H9 (cell line): ENCODE results near the gene ANKRD55. TPM values are rescaled to one million over a fixed set of nuclear protein-coding genes. Genes with fewer than 3 reads are reported as not detected.

Experiments used
- DNase-seq: peaks from one replicate; pipeline ENCODE4 v3.0.0-alpha.2; 2017
- H2AFZ ChIP-seq: one replicate; pipeline ENCODE4 v1.6.1; 2013; ENCODE audit warnings: mild to moderate bottlenecking, low read length, control low read depth, moderate library complexity
- H2AK5ac ChIP-seq: 2 replicates; pipeline ENCODE4 v1.6.1; 2013; ENCODE audit warnings: low read length, control low read depth, mixed read lengths; ENCODE audit not compliant: insufficient read length
- H2BK120ac ChIP-seq: one replicate; pipeline ENCODE4 v1.6.1; 2013; ENCODE audit warnings: low read depth, mild to moderate bottlenecking, low read length, control low read depth, inconsistent platforms; ENCODE audit not compliant: poor library complexity, severe bottlenecking
- H2BK12ac ChIP-seq: 2 replicates; pipeline ENCODE4 v1.6.1; 2013; ENCODE audit warnings: low read length, control low read depth, mixed read lengths, low read depth; ENCODE audit not compliant: insufficient read length
- H2BK15ac ChIP-seq: 2 replicates; pipeline ENCODE4 v1.6.1; 2013; ENCODE audit warnings: low read depth, low read length, control low read depth
- H2BK20ac ChIP-seq: one replicate; pipeline ENCODE4 v1.6.1; 2013; ENCODE audit warnings: low read depth, mild to moderate bottlenecking, low read length, control low read depth, inconsistent platforms; ENCODE audit not compliant: poor library complexity, severe bottlenecking
- H2BK5ac ChIP-seq: 2 replicates; pipeline ENCODE4 v1.6.1; 2013; ENCODE audit warnings: low read length, control low read depth, mixed read lengths; ENCODE audit not compliant: insufficient read length
- H3K14ac ChIP-seq: 2 replicates; pipeline ENCODE4 v1.6.1; 2013; ENCODE audit warnings: low read length, control low read depth; ENCODE audit not compliant: insufficient read depth
- H3K18ac ChIP-seq: 2 replicates; pipeline ENCODE4 v1.6.1; 2013; ENCODE audit warnings: low read depth, mild to moderate bottlenecking, mixed read lengths, low read length, control low read depth; ENCODE audit not compliant: insufficient read length
- H3K23ac ChIP-seq: 2 replicates; pipeline ENCODE4 v1.6.1; 2013; ENCODE audit warnings: low read length, control low read depth, mixed read lengths, low read depth; ENCODE audit not compliant: insufficient read length
- H3K23me2 ChIP-seq: 2 replicates; pipeline ENCODE4 v1.6.1; 2013; ENCODE audit warnings: low read depth, mild to moderate bottlenecking, mixed read lengths, low read length, control low read depth; ENCODE audit not compliant: insufficient read length, poor library complexity, severe bottlenecking
- H3K27ac ChIP-seq: 2 replicates; pipeline ENCODE4 v1.5.1; 2013; ENCODE audit warnings: low read length, control low read depth, mixed read lengths, low read depth; ENCODE audit not compliant: insufficient read length
- H3K27me3 ChIP-seq: 2 replicates; pipeline ENCODE4 v1.6.1; 2013; ENCODE audit warnings: low read length, control low read depth, inconsistent platforms; ENCODE audit not compliant: insufficient read depth
- H3K4ac ChIP-seq: 2 replicates; pipeline ENCODE4 v1.6.1; 2013; ENCODE audit warnings: low read depth, mild to moderate bottlenecking, control low read depth, inconsistent platforms, low read length, moderate library complexity
- H3K4me1 ChIP-seq: 2 replicates; pipeline ENCODE4 v1.6.1; 2013; ENCODE audit warnings: low read length, control low read depth, inconsistent platforms; ENCODE audit not compliant: insufficient read depth
- H3K4me2 ChIP-seq: 2 replicates; pipeline ENCODE4 v1.6.1; 2013; ENCODE audit warnings: low read length, control low read depth, mixed read lengths; ENCODE audit not compliant: insufficient read length, insufficient read depth
- H3K56ac ChIP-seq: 2 replicates; pipeline ENCODE4 v1.6.1; 2013; ENCODE audit warnings: low read depth, mild to moderate bottlenecking, mixed read lengths, low read length, control low read depth; ENCODE audit not compliant: insufficient read length
- H3K79me1 ChIP-seq: 2 replicates; pipeline ENCODE4 v1.6.1; 2013; ENCODE audit warnings: low read depth, mild to moderate bottlenecking, moderate library complexity, low read length, control low read depth, inconsistent platforms; ENCODE audit not compliant: insufficient read depth, poor library complexity, severe bottlenecking
- H3K79me2 ChIP-seq: 2 replicates; pipeline ENCODE4 v1.6.1; 2013; ENCODE audit warnings: low read length, control low read depth, inconsistent platforms; ENCODE audit not compliant: insufficient read depth
- H3K9ac ChIP-seq: 2 replicates; pipeline ENCODE4 v1.6.1; 2013; ENCODE audit warnings: low read length, control low read depth, mixed read lengths; ENCODE audit not compliant: insufficient read length; ENCODE audit errors: extremely low read depth
- H3K9me3 ChIP-seq: one replicate; pipeline ENCODE4 v1.6.1; 2013; ENCODE audit warnings: low read depth, low read length, inconsistent platforms; ENCODE audit not compliant: control insufficient read depth
- H3T11ph ChIP-seq: one replicate; pipeline ENCODE4 v1.6.1; 2013; ENCODE audit warnings: mild to moderate bottlenecking, low read length, control low read depth, inconsistent platforms
- H4K20me1 ChIP-seq: one replicate; pipeline ENCODE4 v1.6.1; 2013; ENCODE audit not compliant: control insufficient read depth, insufficient read length, insufficient read depth
- H4K5ac ChIP-seq: 2 replicates; pipeline ENCODE4 v1.6.1; 2013; ENCODE audit warnings: low read depth, mild to moderate bottlenecking, mixed read lengths, low read length, control low read depth; ENCODE audit not compliant: insufficient read length
- H4K8ac ChIP-seq: replicated peaks from 2 replicates; pipeline ENCODE4 v1.6.1; 2013; ENCODE audit warnings: low read length, control low read depth, mixed read lengths, low read depth; ENCODE audit not compliant: insufficient read length
- H4K91ac ChIP-seq: 2 replicates; pipeline ENCODE4 v1.6.1; 2013; ENCODE audit warnings: low read depth, mild to moderate bottlenecking, moderate library complexity, mixed read lengths, low read length, control low read depth; ENCODE audit not compliant: insufficient read length
- H3K27ac Mint-ChIP-seq, 3 experiments: 2 replicates in 2 of 3; 3 replicates in 1 of 3; pipeline ENCODE4 v1.8.0; 2020 to 2021; ENCODE audit warnings: mixed read lengths in 3 of 3, mild to moderate bottlenecking in 1 of 3, moderate library complexity in 1 of 3
- H3K27me3 Mint-ChIP-seq: 2 replicates; pipeline ENCODE4 v1.8.0; 2021; ENCODE audit warnings: low read depth, mild to moderate bottlenecking, moderate library complexity, mixed read lengths
- H3K36me3 Mint-ChIP-seq, 3 experiments: 2 replicates in 2 of 3; 3 replicates in 1 of 3; pipeline ENCODE4 v1.8.0; 2020 to 2021; ENCODE audit warnings: low read depth in 3 of 3, mixed read lengths in 3 of 3; ENCODE audit not compliant: insufficient read depth in 1 of 3
- H3K4me1 Mint-ChIP-seq, 2 experiments: 2 replicates each; pipeline ENCODE4 v1.8.0; 2020; ENCODE audit warnings: mixed read lengths in 2 of 2
- H3K4me3 Mint-ChIP-seq, 2 experiments: 2 replicates in 1 of 2; 3 replicates in 1 of 2; pipeline ENCODE4 v1.8.0; 2020 to 2021; ENCODE audit warnings: mild to moderate bottlenecking in 2 of 2, mixed read lengths in 2 of 2, moderate library complexity in 1 of 2
- H3K9me3 Mint-ChIP-seq, 2 experiments: 2 replicates in 1 of 2; 3 replicates in 1 of 2; pipeline ENCODE4 v1.8.0; 2020; ENCODE audit warnings: mild to moderate bottlenecking in 2 of 2, mixed read lengths in 2 of 2, moderate library complexity in 1 of 2
- WGBS: extraction: QIAGEN DNeasy Blood & Tissue Kit; methylation state at CpG from one replicate; pipeline ENCODE4 v1.1.7; 2013; ENCODE audit warnings: missing lambda C conversion rate, low lambda C conversion rate, mixed read lengths; ENCODE audit not compliant: insufficient read length; ENCODE audit errors: extremely low coverage; 5-methylcytosine and 5-hydroxymethylcytosine counted together
- total RNA-seq: library from RNA; stranded (reverse); gene quantifications from 2 replicates; pipeline ENCODE4 v1.2.1, GENCODE V29; 2021
- TF ChIP-seq, protein P1 (sequence below): fragments of 200-600 bp; sonication (generic); conservative IDR thresholded peaks from 3 replicates; pipeline ENCODE4 v1.8.0; 2021; ENCODE audit warnings: antibody characterized with exemption, mild to moderate bottlenecking

The ANKRD55 gene
- total RNA-seq, 1 experiment from 2014 or later: not detected

DNA sequence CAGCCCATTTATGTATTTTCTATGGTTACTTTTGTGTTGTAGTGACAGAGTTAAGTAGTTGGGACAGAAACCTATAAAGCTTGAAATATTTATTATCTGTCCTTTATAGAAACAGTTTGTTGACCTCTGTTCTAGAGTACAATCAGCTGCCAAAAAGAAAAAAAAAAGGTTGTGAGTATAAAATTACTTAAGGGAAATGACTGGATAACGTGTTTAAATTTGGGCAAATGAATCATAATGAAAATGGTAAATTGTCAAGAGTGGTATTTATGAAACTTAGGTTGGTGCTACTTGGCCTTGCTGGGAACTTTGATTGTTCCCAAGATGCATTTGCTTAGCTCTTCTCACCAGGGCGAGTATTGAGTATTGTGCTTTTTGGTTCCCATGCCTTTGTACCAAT lies 168.1 kb downstream of the ANKRD55 start:
- no CpG with 5 or more reads among the region's 2 CpGs for WGBS
- no peak overlapping the region for H3K27ac Mint-ChIP-seq

More for the DNA sequence above, 168.1 kb downstream of the ANKRD55 start:
- H2AFZ ChIP-seq: no peak overlapping the region
- TF ChIP-seq, protein P1, sequence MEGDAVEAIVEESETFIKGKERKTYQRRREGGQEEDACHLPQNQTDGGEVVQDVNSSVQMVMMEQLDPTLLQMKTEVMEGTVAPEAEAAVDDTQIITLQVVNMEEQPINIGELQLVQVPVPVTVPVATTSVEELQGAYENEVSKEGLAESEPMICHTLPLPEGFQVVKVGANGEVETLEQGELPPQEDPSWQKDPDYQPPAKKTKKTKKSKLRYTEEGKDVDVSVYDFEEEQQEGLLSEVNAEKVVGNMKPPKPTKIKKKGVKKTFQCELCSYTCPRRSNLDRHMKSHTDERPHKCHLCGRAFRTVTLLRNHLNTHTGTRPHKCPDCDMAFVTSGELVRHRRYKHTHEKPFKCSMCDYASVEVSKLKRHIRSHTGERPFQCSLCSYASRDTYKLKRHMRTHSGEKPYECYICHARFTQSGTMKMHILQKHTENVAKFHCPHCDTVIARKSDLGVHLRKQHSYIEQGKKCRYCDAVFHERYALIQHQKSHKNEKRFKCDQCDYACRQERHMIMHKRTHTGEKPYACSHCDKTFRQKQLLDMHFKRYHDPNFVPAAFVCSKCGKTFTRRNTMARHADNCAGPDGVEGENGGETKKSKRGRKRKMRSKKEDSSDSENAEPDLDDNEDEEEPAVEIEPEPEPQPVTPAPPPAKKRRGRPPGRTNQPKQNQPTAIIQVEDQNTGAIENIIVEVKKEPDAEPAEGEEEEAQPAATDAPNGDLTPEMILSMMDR: no peak
- no peaks in the 10 kb centered on the region for H3K36me3 Mint-ChIP-seq
- H2BK5ac ChIP-seq: no peak overlapping the region
- H4K91ac ChIP-seq: no peak overlapping the region
- H3K27me3 Mint-ChIP-seq: no peaks in the 10 kb centered on the region; the same call in 1 of the 2 replicates
- no peak overlapping the region for H3K18ac ChIP-seq
- no peaks in the 10 kb centered on the region for H3K4me1 Mint-ChIP-seq
- H3K79me2 ChIP-seq: no peaks in the 10 kb centered on the region
- H3K4me1 ChIP-seq: no peaks in the 10 kb centered on the region
- H4K5ac ChIP-seq: no peak overlapping the region
- no peaks in the 10 kb centered on the region for H3K79me1 ChIP-seq
- no peaks in the 10 kb centered on the region for H3K23me2 ChIP-seq
- H2BK12ac ChIP-seq: no peak overlapping the region
- H2BK20ac ChIP-seq: no peak overlapping the region
- H3K56ac ChIP-seq: no peak overlapping the region
- no peak overlapping the region for H3K4me3 Mint-ChIP-seq
- no peak overlapping the region for H3K27ac ChIP-seq
- H3K9me3 ChIP-seq: no peaks in the 10 kb centered on the region
- no peaks in the 10 kb centered on the region for H4K20me1 ChIP-seq
- no peaks in the 10 kb centered on the region for H3K27me3 ChIP-seq
- H3K9me3 Mint-ChIP-seq: no peaks in the 10 kb centered on the region
- no peak overlapping the region for H3K4ac ChIP-seq
- H2BK120ac ChIP-seq: no peak overlapping the region
- no peak overlapping the region for H2BK15ac ChIP-seq
- DNase-seq: no peak
- no peak overlapping the region for H3K14ac ChIP-seq
- no peak overlapping the region for H2AK5ac ChIP-seq
- no peak overlapping the region for H3K9ac ChIP-seq
- H4K8ac ChIP-seq: no peak overlapping the region
- no peak overlapping the region for H3K23ac ChIP-seq
- H3K4me2 ChIP-seq: no peak overlapping the region
- no peak overlapping the region for H3T11ph ChIP-seq
